Nephron (organoid): ENCODE measurements around the gene CERS6.

Experiments used
- H3K27ac Mint-ChIP-seq, 3 experiments: 2 replicates each; pipeline ENCODE4 v1.8.0; 2020; ENCODE audit warnings: mixed read lengths in 3 of 3, mild to moderate bottlenecking in 2 of 3, moderate library complexity in 1 of 3
- H3K27me3 Mint-ChIP-seq: 2 replicates; pipeline ENCODE4 v1.8.0; 2021; ENCODE audit warnings: low read depth, mild to moderate bottlenecking, moderate library complexity, mixed read lengths
- H3K36me3 Mint-ChIP-seq: 2 replicates; pipeline ENCODE4 v1.8.0; 2020; ENCODE audit warnings: low read depth, mixed read lengths
- H3K4me1 Mint-ChIP-seq: 2 replicates; pipeline ENCODE4 v1.8.0; 2020; ENCODE audit warnings: mixed read lengths
- H3K4me3 Mint-ChIP-seq, 3 experiments: 2 replicates each; pipeline ENCODE4 v1.8.0; 2020; ENCODE audit warnings: mild to moderate bottlenecking in 3 of 3, mixed read lengths in 3 of 3, moderate library complexity in 2 of 3
- H3K9me3 Mint-ChIP-seq: 2 replicates; pipeline ENCODE4 v1.8.0; 2020; ENCODE audit warnings: mixed read lengths
- CTCF ChIP-seq, 3 experiments: fragments of 200-600 bp; sonication (generic); IDR thresholded peaks; one replicate each; pipeline ENCODE4 v1.5.0; 2021; ENCODE audit warnings: antibody characterized with exemption in 3 of 3; ENCODE audit not compliant: unreplicated experiment in 3 of 3

Gene CERS6

GRCh38 chr2:168449419-168449818, 6.7 kb upstream of the CERS6 start:
- H3K27me3 Mint-ChIP-seq, result no peaks in the 10 kb centered on the region
- TF ChIP-seq CTCF (IDR thresholded peaks at IDR 0.05; ENCODE audit: unreplicated experiment in 3 of 3), result no peak
- peaks cover 4% of the 10 kb centered on the region for H3K4me1 Mint-ChIP-seq
- H3K9me3 Mint-ChIP-seq, result peaks cover 22% of the 10 kb centered on the region
- H3K36me3 Mint-ChIP-seq, result peaks cover 6% of the 10 kb centered on the region
- no peak overlapping the region for H3K4me3 Mint-ChIP-seq
- peak overlapping the region in 2 of 3 experiments; percentile 72 to 82 for H3K27ac Mint-ChIP-seq

GRCh38 chr2:168450171-168450570, 5.9 kb upstream of the CERS6 start:
- Mint-ChIP-seq H3K36me3 (peaks cover 6% of the 10 kb centered on the region), H3K27ac (peak overlapping the region in 1 of 3 experiments; percentile 26), H3K4me3 (no peak overlapping the region)

GRCh38 chr2:168450732-168451131, 5.3 kb upstream of the CERS6 start:
- no peak for TF ChIP-seq CTCF (IDR thresholded peaks at IDR 0.05; ENCODE audit: unreplicated experiment in 3 of 3)
- Mint-ChIP-seq H3K27me3 (no peaks in the 10 kb centered on the region), H3K36me3 (peaks cover 6% of the 10 kb centered on the region), H3K4me1 (peaks cover 4% of the 10 kb centered on the region), H3K4me3 (no peak overlapping the region), H3K9me3 (peaks cover 19% of the 10 kb centered on the region), H3K27ac (no peak overlapping the region)

More at GRCh38 chr2:168450171-168450570, 5.9 kb upstream of the CERS6 start:
- no peaks in the 10 kb centered on the region for H3K27me3 Mint-ChIP-seq
- H3K9me3 Mint-ChIP-seq, result peaks cover 19% of the 10 kb centered on the region
- H3K4me1 Mint-ChIP-seq, result peaks cover 4% of the 10 kb centered on the region
- TF ChIP-seq CTCF (IDR thresholded peaks at IDR 0.05; ENCODE audit: unreplicated experiment in 3 of 3), result no peak

DNA sequence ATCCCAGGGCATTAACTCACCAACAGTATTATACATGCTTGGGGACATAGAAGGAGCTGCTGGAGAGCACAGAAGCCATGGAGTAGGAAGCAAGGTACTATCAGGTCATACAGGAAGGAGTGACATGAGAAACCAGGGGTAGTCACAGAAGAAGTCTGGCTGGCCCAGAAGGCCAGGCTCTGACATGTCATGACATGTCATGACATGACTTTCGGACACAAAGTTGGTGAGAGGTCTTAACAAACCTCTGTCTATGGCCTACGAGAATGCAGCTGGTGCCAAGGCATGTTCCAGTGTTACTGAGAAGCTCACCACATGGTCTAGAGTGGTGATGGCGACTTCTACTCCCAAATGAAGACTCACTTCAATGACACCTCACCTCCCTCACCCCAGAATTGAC, 3.3 kb upstream of the CERS6 start:
- Mint-ChIP-seq H3K9me3 (peaks cover 3% of the 10 kb centered on the region), H3K27me3 (no peaks in the 10 kb centered on the region)
- TF ChIP-seq CTCF (IDR thresholded peaks at IDR 0.05; ENCODE audit: unreplicated experiment in 3 of 3), result no peak

DNA sequence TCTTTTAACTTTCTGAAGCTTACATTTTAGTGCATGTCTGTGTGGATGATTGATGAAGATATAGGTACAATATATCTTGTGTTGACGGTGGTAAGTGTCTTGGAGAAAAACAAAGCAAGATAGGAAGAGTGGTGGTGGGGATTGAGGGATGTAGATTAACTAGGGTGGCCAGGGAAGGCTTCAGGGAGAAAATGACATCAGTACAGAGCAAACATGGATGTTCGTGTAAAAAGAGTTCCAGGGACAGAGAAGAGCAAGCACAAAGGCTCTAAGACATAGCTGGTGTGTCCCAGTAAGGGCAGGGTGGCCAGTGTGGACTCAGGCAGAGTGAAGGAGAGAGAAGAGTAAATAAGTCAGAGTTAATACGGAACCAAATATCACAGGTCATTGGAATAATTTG, 2.7 kb upstream of the CERS6 start:
- no peaks in the 10 kb centered on the region for H3K27me3 Mint-ChIP-seq

More for the DNA sequence above, 3.3 kb upstream of the CERS6 start:
- Mint-ChIP-seq H3K27ac (no peak overlapping the region), H3K36me3 (no peaks in the 10 kb centered on the region), H3K4me3 (no peak overlapping the region), H3K4me1 (peaks cover 4% of the 10 kb centered on the region)

More for the DNA sequence above, 2.7 kb upstream of the CERS6 start:
- TF ChIP-seq CTCF (IDR thresholded peaks at IDR 0.05; ENCODE audit: unreplicated experiment in 3 of 3), result no peak
- peaks cover 3% of the 10 kb centered on the region for H3K9me3 Mint-ChIP-seq
- H3K4me3 Mint-ChIP-seq, result no peak overlapping the region
- H3K4me1 Mint-ChIP-seq, result peaks cover 9% of the 10 kb centered on the region
- no peaks in the 10 kb centered on the region for H3K36me3 Mint-ChIP-seq
- no peak overlapping the region for H3K27ac Mint-ChIP-seq
